ENCODE data around the gene FUBP3.

DNA sequence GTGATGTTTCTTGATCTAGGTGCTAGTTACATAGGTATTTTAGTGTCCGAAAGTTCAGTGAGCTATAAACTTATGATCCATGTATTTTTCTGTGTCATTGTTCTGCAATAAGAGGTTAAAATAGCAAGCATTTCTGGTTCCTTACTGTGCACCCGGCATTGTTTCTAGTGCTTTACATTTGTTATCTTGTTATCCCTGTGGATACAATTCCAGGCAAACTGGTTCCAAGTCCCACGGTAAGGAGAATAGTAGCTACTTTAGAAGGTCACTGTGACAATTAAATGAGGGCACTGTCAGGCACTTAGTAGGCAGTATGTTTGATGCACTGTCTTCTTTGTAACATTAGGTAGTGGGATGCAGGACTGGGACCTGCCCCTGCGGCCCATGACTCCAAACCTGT lies 9.0 kb downstream of the FUBP3 start:
- no peak for TF ChIP-seq CTCF (IDR thresholded peaks at IDR 0.05)
- TF ChIP-seq EP300 (IDR thresholded peaks at IDR 0.05), result no peak
- no peak for TF ChIP-seq POLR2A (IDR thresholded peaks at IDR 0.05)

All from suprapubic skin (tissue), 3 donors.